Measurements from ENCODE around the gene FHDC1.

The FHDC1 gene

GRCh38 chr4:153023139-153023538, 87.0 kb downstream of the FHDC1 start:
- H3K4me3 ChIP-seq (ENCODE audit: low read depth, low read length) = no peak overlapping the region
- H3K27ac ChIP-seq (ENCODE audit: low read depth, low read length) = no peak overlapping the region
- no peak overlapping the region for H2AFZ ChIP-seq (ENCODE audit: low read length, unreplicated experiment)
- no peaks in the 10 kb centered on the region for H3K36me3 ChIP-seq (ENCODE audit: insufficient read depth, low read length)
- H3K27me3 ChIP-seq (ENCODE audit: insufficient read depth, low read length) = peaks cover 43% of the 10 kb centered on the region
- no peaks in the 10 kb centered on the region for H3K4me1 ChIP-seq (ENCODE audit: control insufficient read depth, insufficient read depth, low read length, unreplicated experiment)
- no peaks in the 10 kb centered on the region for H3K79me2 ChIP-seq (ENCODE audit: control insufficient read depth, insufficient read depth, low read length, unreplicated experiment)

GRCh38 chr4:153023692-153024394, 87.7 kb downstream of the FHDC1 start:
- Histone ChIP-seq H3K79me2 (ENCODE audit: control insufficient read depth, insufficient read depth, low read length, unreplicated experiment) (no peaks in the 10 kb centered on the region), H3K27me3 (ENCODE audit: insufficient read depth, low read length) (peaks cover 38% of the 10 kb centered on the region), H3K4me3 (ENCODE audit: low read depth, low read length) (no peak overlapping the region), H3K4me1 (ENCODE audit: control insufficient read depth, insufficient read depth, low read length, unreplicated experiment) (no peaks in the 10 kb centered on the region), H3K27ac (ENCODE audit: low read depth, low read length) (no peak overlapping the region), H2AFZ (ENCODE audit: low read length, unreplicated experiment) (no peak overlapping the region), H3K36me3 (ENCODE audit: insufficient read depth, low read length) (no peaks in the 10 kb centered on the region)

GRCh38 chr4:153024466-153024865, 88.3 kb downstream of the FHDC1 start:
- Histone ChIP-seq H3K27ac (ENCODE audit: low read depth, low read length) (no peak overlapping the region), H2AFZ (ENCODE audit: low read length, unreplicated experiment) (no peak overlapping the region), H3K4me1 (ENCODE audit: control insufficient read depth, insufficient read depth, low read length, unreplicated experiment) (no peaks in the 10 kb centered on the region), H3K36me3 (ENCODE audit: insufficient read depth, low read length) (no peaks in the 10 kb centered on the region), H3K27me3 (ENCODE audit: insufficient read depth, low read length) (peaks cover 34% of the 10 kb centered on the region), H3K4me3 (ENCODE audit: low read depth, low read length) (no peak overlapping the region), H3K79me2 (ENCODE audit: control insufficient read depth, insufficient read depth, low read length, unreplicated experiment) (no peaks in the 10 kb centered on the region)

GRCh38 chr4:153025406-153025805, 89.3 kb downstream of the FHDC1 start:
- Histone ChIP-seq H3K27ac (ENCODE audit: low read depth, low read length) (no peak overlapping the region), H3K27me3 (ENCODE audit: insufficient read depth, low read length) (peaks cover 30% of the 10 kb centered on the region), H3K79me2 (ENCODE audit: control insufficient read depth, insufficient read depth, low read length, unreplicated experiment) (no peaks in the 10 kb centered on the region), H3K4me3 (ENCODE audit: low read depth, low read length) (no peak overlapping the region), H2AFZ (ENCODE audit: low read length, unreplicated experiment) (no peak overlapping the region), H3K4me1 (ENCODE audit: control insufficient read depth, insufficient read depth, low read length, unreplicated experiment) (no peaks in the 10 kb centered on the region), H3K36me3 (ENCODE audit: insufficient read depth, low read length) (no peaks in the 10 kb centered on the region)

- Histone ChIP-seq H3K36me3 (ENCODE audit: insufficient read depth, low read length) (no peaks in the 10 kb centered on the region), H3K4me1 (ENCODE audit: control insufficient read depth, insufficient read depth, low read length, unreplicated experiment) (no peaks in the 10 kb centered on the region), H2AFZ (ENCODE audit: low read length, unreplicated experiment) (no peak overlapping the region), H3K27me3 (ENCODE audit: insufficient read depth, low read length) (peaks cover 20% of the 10 kb centered on the region), H3K4me3 (ENCODE audit: low read depth, low read length) (no peak overlapping the region), H3K27ac (ENCODE audit: low read depth, low read length) (no peak overlapping the region), H3K79me2 (ENCODE audit: control insufficient read depth, insufficient read depth, low read length, unreplicated experiment) (no peaks in the 10 kb centered on the region)
Measured at GRCh38 chr4:153026591-153027346, 90.6 kb downstream of the FHDC1 start.

GRCh38 chr4:153027866-153028265, 91.7 kb downstream of the FHDC1 start:
- peaks cover 17% of the 10 kb centered on the region; the same call in 1 of the 2 replicates for H3K27me3 ChIP-seq (ENCODE audit: insufficient read depth, low read length)
- no peaks in the 10 kb centered on the region for H3K79me2 ChIP-seq (ENCODE audit: control insufficient read depth, insufficient read depth, low read length, unreplicated experiment)
- H3K36me3 ChIP-seq (ENCODE audit: insufficient read depth, low read length) = no peaks in the 10 kb centered on the region
- no peak overlapping the region for H3K27ac ChIP-seq (ENCODE audit: low read depth, low read length)
- H3K4me1 ChIP-seq (ENCODE audit: control insufficient read depth, insufficient read depth, low read length, unreplicated experiment) = no peaks in the 10 kb centered on the region
- no peak overlapping the region for H3K4me3 ChIP-seq (ENCODE audit: low read depth, low read length)
- no peak overlapping the region for H2AFZ ChIP-seq (ENCODE audit: low read length, unreplicated experiment)

- peaks cover 17% of the 10 kb centered on the region; the same call in 1 of the 2 replicates for H3K27me3 ChIP-seq (ENCODE audit: insufficient read depth, low read length)
- no peaks in the 10 kb centered on the region for H3K4me1 ChIP-seq (ENCODE audit: control insufficient read depth, insufficient read depth, low read length, unreplicated experiment)
- H3K4me3 ChIP-seq (ENCODE audit: low read depth, low read length) = no peak overlapping the region
- no peaks in the 10 kb centered on the region for H3K36me3 ChIP-seq (ENCODE audit: insufficient read depth, low read length)
- no peak overlapping the region for H2AFZ ChIP-seq (ENCODE audit: low read length, unreplicated experiment)
- no peak overlapping the region for H3K27ac ChIP-seq (ENCODE audit: low read depth, low read length)
- no peaks in the 10 kb centered on the region for H3K79me2 ChIP-seq (ENCODE audit: control insufficient read depth, insufficient read depth, low read length, unreplicated experiment)
Measured at GRCh38 chr4:153028535-153028934, 92.4 kb downstream of the FHDC1 start.

Measured in ACC112 (cell line).